ENCODE results near the gene TYW1.
"Not testable (repeated sequence)": the region's sequence is repeated elsewhere in the genome, so short reads cannot be mapped to it uniquely, and the experiment has no call there.

GRCh38 chr7:67061321-67061720 lies 64.7 kb downstream of the TYW1 start:
- TF ChIP-seq CTCF, POLR2A (IDR thresholded peaks at IDR 0.05): not testable (repeated sequence)
